Uterus (tissue), 4 donors: ENCODE measurements around the gene OR9Q1. TPM values are rescaled to one million over a fixed set of nuclear protein-coding genes. Genes with fewer than 3 reads are reported as not detected.

Experiments used
- DNase-seq, 2 donors: peaks; one replicate each; pipeline ENCODE4 v3.0.0-alpha.2; 2019 to 2020
- H3K27ac ChIP-seq, 2 donors: fragments of 200-600 bp; sonication (generic); 1 replicate in 1 of 2; 2 replicates in 1 of 2; pipeline ENCODE4 v1.5.1; 2016 to 2018
- H3K27me3 ChIP-seq, 2 donors: fragments of 200-600 bp; sonication (generic); one replicate each; pipeline ENCODE4 v1.5.1; 2018 to 2019; ENCODE audit warnings: control low read depth in 1 of 2
- H3K36me3 ChIP-seq, 2 donors: fragments of 200-600 bp; sonication (generic); one replicate each; pipeline ENCODE4 v1.5.1; 2019; ENCODE audit warnings: control low read depth in 1 of 2
- H3K4me1 ChIP-seq, 2 donors: fragments of 200-600 bp; sonication (generic); one replicate each; pipeline ENCODE4 v1.5.1; 2018 to 2019; ENCODE audit warnings: control low read depth in 1 of 2
- H3K4me3 ChIP-seq, 2 donors: fragments of 200-600 bp; sonication (generic); 1 replicate in 1 of 2; 2 replicates in 1 of 2; pipeline ENCODE4 v1.5.1; 2018 to 2019; ENCODE audit warnings: mild to moderate bottlenecking in 1 of 2
- H3K9me3 ChIP-seq, 2 donors: fragments of 200-600 bp; sonication (generic); one replicate each; pipeline ENCODE4 v1.5.1; 2019; ENCODE audit warnings: control low read depth in 1 of 2
- POLR2A ChIP-seq, 2 donors: fragments of 450-650 bp; IDR thresholded peaks; one replicate each; pipeline ENCODE4 v1.6.1; 2016; ENCODE audit warnings: antibody characterized with exemption in 2 of 2, mild to moderate bottlenecking in 1 of 2, moderate library complexity in 1 of 2
- intact Hi-C: fragments of 100-400 bp; cut with DNase I; formaldehyde crosslinking; loops from one replicate; pipeline ENCODE4 v1.15.1; 2023; ENCODE audit warnings: low total_unique reads
- total RNA-seq, 4 donors: library from RNA; depleted of rRNA in 3 of 4; stranded (reverse); fragments of >200 nt in 3 of 4; gene quantifications; one replicate each; pipeline versions ENCODE4 v1.1.0 to v1.2.4, GENCODE V29; 2014 to 2023
- TF ChIP-seq, protein P1 (sequence below), 4 experiments: fragments of 200-600 bp in 2 of 4; fragments of 450-650 bp in 2 of 4; sonication (generic) in 2 of 4; IDR thresholded peaks; one replicate each; pipeline ENCODE4 v1.5.1; 2016 to 2019; ENCODE audit warnings: antibody characterized with exemption in 4 of 4, mild to moderate bottlenecking in 2 of 4, moderate library complexity in 1 of 4
- donor health status: DM: yes; HTN: yes; CAD: no.

Gene OR9Q1
- total RNA-seq, 4 donors from 2014 or later: not detected

DNA sequence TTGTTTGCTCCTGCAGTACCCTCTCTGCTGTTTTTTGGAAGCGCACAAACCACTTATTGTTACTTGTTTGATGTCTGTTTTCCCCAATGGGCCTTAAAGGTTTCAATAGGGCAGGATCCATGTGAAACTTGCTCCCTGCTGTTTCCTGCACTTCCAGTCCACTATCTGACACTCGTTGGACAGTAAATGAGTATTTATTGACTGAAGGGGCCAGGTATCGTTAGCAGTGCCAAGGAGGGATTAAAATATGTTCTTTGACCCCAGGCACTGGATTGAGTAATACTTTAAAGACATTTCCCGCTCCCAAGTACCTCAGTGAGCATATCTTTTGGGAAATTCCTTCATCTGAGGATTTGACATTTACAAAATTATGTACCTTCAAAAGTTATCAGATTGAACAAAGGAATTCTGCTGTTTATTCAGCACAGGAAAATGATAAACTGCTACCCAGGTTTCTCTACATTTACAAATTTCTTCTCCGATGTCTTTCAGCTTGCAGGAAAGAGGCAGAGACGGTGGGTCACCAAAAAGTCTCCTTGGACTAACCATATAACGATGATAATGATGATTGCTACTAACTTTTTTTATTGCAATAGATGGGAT, 141.9 kb downstream of the OR9Q1 start:
- Histone ChIP-seq H3K27ac (no peak overlapping the region), H3K9me3 (no peaks in the 10 kb centered on the region), H3K36me3 (no peaks in the 10 kb centered on the region), H3K4me1 (no peaks in the 10 kb centered on the region), H3K27me3 (no peaks in the 10 kb centered on the region), H3K4me3 (no peak overlapping the region)
- intact Hi-C loops: no loop called here
- no peak for TF ChIP-seq POLR2A (IDR thresholded peaks at IDR 0.05)
- TF ChIP-seq, protein P1, sequence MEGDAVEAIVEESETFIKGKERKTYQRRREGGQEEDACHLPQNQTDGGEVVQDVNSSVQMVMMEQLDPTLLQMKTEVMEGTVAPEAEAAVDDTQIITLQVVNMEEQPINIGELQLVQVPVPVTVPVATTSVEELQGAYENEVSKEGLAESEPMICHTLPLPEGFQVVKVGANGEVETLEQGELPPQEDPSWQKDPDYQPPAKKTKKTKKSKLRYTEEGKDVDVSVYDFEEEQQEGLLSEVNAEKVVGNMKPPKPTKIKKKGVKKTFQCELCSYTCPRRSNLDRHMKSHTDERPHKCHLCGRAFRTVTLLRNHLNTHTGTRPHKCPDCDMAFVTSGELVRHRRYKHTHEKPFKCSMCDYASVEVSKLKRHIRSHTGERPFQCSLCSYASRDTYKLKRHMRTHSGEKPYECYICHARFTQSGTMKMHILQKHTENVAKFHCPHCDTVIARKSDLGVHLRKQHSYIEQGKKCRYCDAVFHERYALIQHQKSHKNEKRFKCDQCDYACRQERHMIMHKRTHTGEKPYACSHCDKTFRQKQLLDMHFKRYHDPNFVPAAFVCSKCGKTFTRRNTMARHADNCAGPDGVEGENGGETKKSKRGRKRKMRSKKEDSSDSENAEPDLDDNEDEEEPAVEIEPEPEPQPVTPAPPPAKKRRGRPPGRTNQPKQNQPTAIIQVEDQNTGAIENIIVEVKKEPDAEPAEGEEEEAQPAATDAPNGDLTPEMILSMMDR (IDR thresholded peaks at IDR 0.05): no peak
- DNase-seq: no peak

DNA sequence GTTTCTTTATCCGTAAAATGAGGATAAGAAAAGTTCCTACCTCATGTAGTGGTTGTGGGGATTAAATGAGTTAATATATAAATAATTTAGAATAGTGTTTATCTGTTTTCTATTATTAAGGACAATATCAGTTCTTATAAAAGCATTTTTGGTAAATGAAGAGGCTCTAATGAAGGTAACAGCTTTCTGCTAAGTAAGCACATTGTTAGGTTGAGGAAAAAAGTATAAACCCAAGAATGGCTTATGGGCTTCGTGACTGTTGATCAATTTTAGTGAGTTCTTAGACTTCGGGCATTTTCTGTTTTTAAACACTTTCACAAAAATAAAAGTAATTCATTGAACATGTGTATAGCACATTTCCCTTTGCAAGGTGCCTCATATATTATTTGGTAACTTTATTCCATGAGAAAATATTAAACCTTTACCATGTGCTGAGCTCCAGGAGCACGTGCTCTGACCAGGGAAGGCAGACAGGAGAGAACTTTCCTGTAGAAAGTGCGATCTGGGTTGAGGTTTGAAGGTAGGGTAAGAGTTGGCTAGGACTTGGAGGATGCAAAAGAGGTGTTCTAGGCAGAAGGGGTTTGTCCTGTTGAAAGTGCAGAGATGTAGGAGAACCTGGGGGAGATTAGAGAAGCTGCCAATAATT, 153.9 kb downstream of the OR9Q1 start:
- no peak for DNase-seq
- Histone ChIP-seq H3K4me3 (no peak overlapping the region), H3K27me3 (no peaks in the 10 kb centered on the region), H3K9me3 (no peaks in the 10 kb centered on the region), H3K4me1 (no peaks in the 10 kb centered on the region), H3K36me3 (no peaks in the 10 kb centered on the region), H3K27ac (no peak overlapping the region)
- intact Hi-C loops: no loop called here
- TF ChIP-seq POLR2A (IDR thresholded peaks at IDR 0.05): no peak
- TF ChIP-seq, protein P1 (IDR thresholded peaks at IDR 0.05): no peak

DNA sequence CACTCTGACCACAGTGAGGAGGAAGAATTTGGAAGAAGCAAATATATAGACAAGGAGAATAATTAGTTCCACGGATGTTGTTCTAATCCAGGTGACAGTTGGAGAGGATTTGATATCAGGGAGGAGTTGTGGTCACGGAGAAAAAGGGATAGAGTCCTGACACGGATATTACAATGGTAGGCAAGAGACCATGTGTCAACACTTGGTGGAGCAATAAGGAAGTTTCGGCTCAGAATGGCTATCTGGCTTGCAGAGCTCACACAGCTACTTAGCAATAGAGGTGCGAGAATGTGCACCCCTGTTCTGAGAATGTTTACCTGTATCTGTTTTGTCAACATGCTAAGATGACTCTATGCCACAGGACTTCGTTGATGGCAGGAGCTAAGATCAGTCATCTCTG, 154.8 kb downstream of the OR9Q1 start:
- Histone ChIP-seq H3K9me3 (no peaks in the 10 kb centered on the region), H3K27ac (no peak overlapping the region), H3K4me3 (no peak overlapping the region), H3K36me3 (no peaks in the 10 kb centered on the region), H3K27me3 (no peaks in the 10 kb centered on the region), H3K4me1 (no peaks in the 10 kb centered on the region)
- TF ChIP-seq POLR2A (IDR thresholded peaks at IDR 0.05): no peak
- TF ChIP-seq, protein P1 (IDR thresholded peaks at IDR 0.05): no peak
- intact Hi-C loops: no loop called here
- DNase-seq: no peak

DNA sequence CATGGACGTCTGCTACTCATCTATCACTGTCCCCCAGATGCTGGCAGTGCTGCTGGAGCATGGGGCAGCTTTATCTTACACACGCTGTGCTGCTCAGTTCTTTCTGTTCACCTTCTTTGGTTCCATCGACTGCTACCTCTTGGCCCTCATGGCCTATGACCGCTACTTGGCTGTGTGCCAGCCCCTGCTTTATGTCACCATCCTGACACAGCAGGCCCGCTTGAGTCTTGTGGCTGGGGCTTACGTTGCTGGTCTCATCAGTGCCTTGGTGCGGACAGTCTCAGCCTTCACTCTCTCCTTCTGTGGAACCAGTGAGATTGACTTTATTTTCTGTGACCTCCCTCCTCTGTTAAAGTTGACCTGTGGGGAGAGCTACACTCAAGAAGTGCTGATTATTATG, 156.0 kb downstream of the OR9Q1 start:
- H3K4me3 ChIP-seq: no peak overlapping the region

DNA sequence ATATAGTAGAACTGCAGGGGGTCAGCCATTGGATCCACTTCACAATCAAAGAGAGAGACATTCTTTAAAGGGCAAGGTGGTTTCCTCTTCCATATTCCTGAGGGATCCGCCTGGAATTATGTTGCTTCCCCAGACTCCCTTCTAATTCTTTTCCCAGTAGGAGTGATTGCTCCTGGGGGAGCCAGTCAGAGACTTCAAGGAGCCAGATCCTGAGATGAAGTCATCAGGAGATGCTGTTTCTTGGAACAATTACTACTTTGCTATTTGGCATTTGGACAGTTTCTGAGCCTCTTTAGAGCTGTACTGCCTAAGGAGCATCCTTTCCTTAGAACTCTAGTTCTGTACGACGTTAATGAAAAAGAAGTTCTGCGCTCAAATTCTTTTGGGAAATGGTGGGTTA, 163.3 kb downstream of the OR9Q1 start:
- DNase-seq: no peak
- H3K27me3 ChIP-seq: no peaks in the 10 kb centered on the region

More for the DNA sequence above, 156.0 kb downstream of the OR9Q1 start:
- Histone ChIP-seq H3K27ac (no peak overlapping the region), H3K27me3 (no peaks in the 10 kb centered on the region), H3K4me1 (no peaks in the 10 kb centered on the region), H3K9me3 (no peaks in the 10 kb centered on the region), H3K36me3 (no peaks in the 10 kb centered on the region)
- DNase-seq: peak in 1 of 2 donors; percentile 13
- intact Hi-C loops: no loop called here
- TF ChIP-seq, protein P1 (IDR thresholded peaks at IDR 0.05): no peak
- TF ChIP-seq POLR2A (IDR thresholded peaks at IDR 0.05): no peak

More for the DNA sequence above, 163.3 kb downstream of the OR9Q1 start:
- Histone ChIP-seq H3K27ac (no peak overlapping the region), H3K4me1 (no peaks in the 10 kb centered on the region), H3K9me3 (no peaks in the 10 kb centered on the region), H3K36me3 (no peaks in the 10 kb centered on the region), H3K4me3 (no peak overlapping the region)
- intact Hi-C loops: no loop called here
- TF ChIP-seq, protein P1 (IDR thresholded peaks at IDR 0.05): no peak
- no peak for TF ChIP-seq POLR2A (IDR thresholded peaks at IDR 0.05)
